IMR-90 (cell line): ENCODE measurements around the gene AUTS2. TPM values are rescaled to one million over a fixed set of nuclear protein-coding genes. Genes with fewer than 3 reads are reported as not detected.
A peak's percentile ranks its signal among the peaks of the same experiment; 100 is the strongest.

Experiments used
- ATAC-seq: fragments of 200-7000 bp; cut with Tn5 transposase; 2 replicates; pipeline ENCODE4 v1.9.1; 2020; ENCODE audit warnings: low read depth, mild to moderate bottlenecking, moderate library complexity
- BruUV-seq: library from RNA; stranded (reverse); fragments of 400-500 nt; replicated peaks from 2 replicates; lab custom pipeline; 2021; lab: Mats Ljungman, UMichigan
- CTCF ChIA-PET: fragments of 300-600 bp; formaldehyde crosslinking; extraction: SDS; loops from one replicate; lab custom pipeline; 2021; ENCODE audit warnings: antibody characterized with exemption; lab: Yijun Ruan, JAX
- POLR2A ChIA-PET: fragments of 300-600 bp; sonication (Branson Sonifier 250); formaldehyde crosslinking; loops from one replicate; lab custom pipeline; 2022; ENCODE audit warnings: antibody characterized with exemption; ENCODE audit not compliant: unreplicated experiment; lab: Charles Lee
- DNase-seq: peaks from one replicate; pipeline ENCODE4 v3.0.0; 2013
- H2AFZ ChIP-seq: replicated peaks from 2 replicates; pipeline ENCODE3; 2013; ENCODE audit warnings: low read length, mild to moderate bottlenecking; ENCODE audit not compliant: poor library complexity
- H2AK5ac ChIP-seq: 2 replicates; pipeline ENCODE4 v1.6.1; 2013; ENCODE audit warnings: low read depth, low read length, inconsistent platforms
- H2AK9ac ChIP-seq: replicated peaks from 2 replicates; pipeline ENCODE3; 2013; ENCODE audit warnings: mild to moderate bottlenecking, low read depth, low read length, moderate library complexity; ENCODE audit not compliant: poor library complexity
- H2BK120ac ChIP-seq: 2 replicates; pipeline ENCODE4 v1.6.1; 2013; ENCODE audit warnings: low read depth, low read length, inconsistent platforms
- H2BK15ac ChIP-seq: 3 replicates; pipeline ENCODE4 v1.6.1; 2013; ENCODE audit warnings: low read depth, low read length, inconsistent platforms
- H2BK20ac ChIP-seq: 2 replicates; pipeline ENCODE4 v1.6.1; 2013; ENCODE audit warnings: low read depth, mild to moderate bottlenecking, inconsistent platforms, low read length, moderate library complexity
- H2BK5ac ChIP-seq: 2 replicates; pipeline ENCODE4 v1.6.1; 2013; ENCODE audit warnings: mild to moderate bottlenecking, low read depth, low read length, inconsistent platforms; ENCODE audit not compliant: poor library complexity, severe bottlenecking
- H3K14ac ChIP-seq: replicated peaks from 2 replicates; pipeline ENCODE4 v1.6.1; 2013; ENCODE audit warnings: low read depth, low read length, inconsistent platforms
- H3K18ac ChIP-seq: 2 replicates; pipeline ENCODE4 v1.6.1; 2013; ENCODE audit warnings: low read depth, low read length, control low read depth
- H3K23ac ChIP-seq: 2 replicates; pipeline ENCODE4 v1.6.1; 2013; ENCODE audit warnings: low read depth, low read length, inconsistent platforms
- H3K27ac ChIP-seq: 2 replicates; pipeline ENCODE4 v1.5.1; 2013; ENCODE audit warnings: mild to moderate bottlenecking, control low read depth, low read length; ENCODE audit not compliant: insufficient read depth
- H3K27me3 ChIP-seq: 2 replicates; pipeline ENCODE4 v1.6.1; 2013; ENCODE audit warnings: low read length; ENCODE audit not compliant: control insufficient read depth, insufficient read depth
- H3K36me3 ChIP-seq: 2 replicates; pipeline ENCODE4 v1.6.1; 2013; ENCODE audit warnings: low read length, mixed read lengths; ENCODE audit not compliant: control insufficient read depth, insufficient read depth
- H3K4ac ChIP-seq: 2 replicates; pipeline ENCODE4 v1.6.1; 2013; ENCODE audit warnings: low read depth, low read length, inconsistent platforms
- H3K4me1 ChIP-seq: 2 replicates; pipeline ENCODE4 v1.6.1; 2013; ENCODE audit warnings: low read length, mixed read lengths; ENCODE audit not compliant: control insufficient read depth, insufficient read depth
- H3K4me2 ChIP-seq: 2 replicates; pipeline ENCODE4 v1.6.1; 2013; ENCODE audit warnings: low read depth, mild to moderate bottlenecking, control low read depth, low read length, moderate library complexity
- H3K4me3 ChIP-seq: 2 replicates; pipeline ENCODE4 v1.5.1; 2013; ENCODE audit warnings: low read depth, mild to moderate bottlenecking, control low read depth, low read length, moderate library complexity; ENCODE audit not compliant: insufficient read depth
- H3K56ac ChIP-seq: 2 replicates; pipeline ENCODE4 v1.6.1; 2013; ENCODE audit warnings: low read length, inconsistent platforms; ENCODE audit not compliant: insufficient read depth; ENCODE audit errors: extremely low read depth
- H3K79me1 ChIP-seq, 2 experiments: 2 replicates each; pipeline ENCODE4 v1.6.1; 2013; ENCODE audit warnings: low read length in 2 of 2, inconsistent platforms in 1 of 2, low read depth in 1 of 2
- H3K9ac ChIP-seq: 2 replicates; pipeline ENCODE4 v1.6.1; 2013; ENCODE audit warnings: low read depth, low read length, control low read depth
- H3K9me1 ChIP-seq: 2 replicates; pipeline ENCODE4 v1.6.1; 2013; ENCODE audit warnings: low read length, inconsistent platforms; ENCODE audit not compliant: insufficient read depth
- H3K9me3 ChIP-seq: 2 replicates; pipeline ENCODE4 v1.6.1; 2013; ENCODE audit warnings: low read length; ENCODE audit not compliant: control insufficient read depth, insufficient read depth
- H4K20me1 ChIP-seq: 2 replicates; pipeline ENCODE4 v1.6.1; 2013; ENCODE audit warnings: low read length, inconsistent platforms; ENCODE audit not compliant: insufficient read depth
- H4K5ac ChIP-seq: 2 replicates; pipeline ENCODE4 v1.6.1; 2013; ENCODE audit warnings: mild to moderate bottlenecking, low read depth, low read length, control low read depth
- H4K8ac ChIP-seq, 2 experiments: 2 replicates each; pipeline ENCODE4 v1.6.1; 2013; ENCODE audit warnings: low read depth in 2 of 2, low read length in 2 of 2, control low read depth in 1 of 2, inconsistent platforms in 1 of 2
- H4K91ac ChIP-seq: 2 replicates; pipeline ENCODE4 v1.6.1; 2013; ENCODE audit warnings: low read depth, low read length, inconsistent platforms; ENCODE audit not compliant: insufficient read depth
- CEBPB ChIP-seq: IDR thresholded peaks from 2 replicates; pipeline ENCODE4 v1.6.1; 2012; ENCODE audit warnings: low read depth, low read length, improper control_type of control experiment
- FOS ChIP-seq: fragments of 150-350 bp; IDR thresholded peaks from 2 replicates; pipeline ENCODE4 v1.6.1; 2016; ENCODE audit warnings: low read depth, low read length
- WGBS, 2 experiments: methylation state at CpG; one replicate each; pipeline versions ENCODE4 v1.1.5 to v1.1.7; 2013; ENCODE audit warnings: missing lambda C conversion rate in 2 of 2; ENCODE audit not compliant: insufficient read length in 1 of 2; ENCODE audit errors: extremely low coverage in 2 of 2; 5-methylcytosine and 5-hydroxymethylcytosine counted together
- dilution Hi-C: fragments of 300-500 bp; cut with HindIII; formaldehyde crosslinking; loops from one replicate; pipeline ENCODE4 v1.14.3; 2018; ENCODE audit warnings: low sequenced_read_pairs; ENCODE audit not compliant: unreplicated experiment
- in situ Hi-C: fragments of 300-500 bp; cut with MboI; formaldehyde crosslinking; loops from 3 replicates; pipeline ENCODE4 v1.14.3; 2019; ENCODE audit warnings: low sequenced_read_pairs, inconsistent platforms, mixed read lengths
- intact Hi-C: fragments of 100-400 bp; cut with micrococcal nuclease; formaldehyde crosslinking; loops from 2 replicates; pipeline ENCODE4 v1.10.0; 2022
- polyA plus RNA-seq, 3 experiments: library from polyadenylated mRNA; depleted of rRNA; stranded (reverse); fragments of >200 nt; gene quantifications; 2 replicates each; pipeline ENCODE4 v1.2.3, GENCODE V29; 2012; ENCODE audit warnings: low replicate concordance in 1 of 3
- total RNA-seq: library from RNA; depleted of rRNA; stranded (reverse); fragments of >200 nt; gene quantifications from 2 replicates; pipeline ENCODE4 v1.2.3, GENCODE V29; 2012

The AUTS2 gene
- total and polyA plus RNA-seq, 2 of the 4 experiments (the other 2 are of a cell fraction), result 0.90 to 3.0 TPM

- Histone ChIP-seq H3K4me1 (no peaks in the 10 kb centered on the region), H2AFZ (no peak overlapping the region), H3K4me3 (no peak overlapping the region), H3K18ac (no peak overlapping the region), H4K20me1 (no peaks in the 10 kb centered on the region), H3K14ac (no peak overlapping the region), H2AK5ac (no peak overlapping the region), H3K56ac (no peak overlapping the region), H4K8ac (no peak overlapping the region), H3K23ac (no peak overlapping the region), H3K36me3 (no peaks in the 10 kb centered on the region), H3K9ac (no peak overlapping the region), H3K79me1 (no peaks in the 10 kb centered on the region), H3K9me3 (no peaks in the 10 kb centered on the region), H3K9me1 (no peaks in the 10 kb centered on the region), H2AK9ac (no peak overlapping the region), H4K91ac (no peak overlapping the region), H3K27me3 (no peaks in the 10 kb centered on the region), H4K5ac (no peak overlapping the region), H2BK15ac (no peak overlapping the region), H2BK20ac (no peak overlapping the region), H2BK120ac (no peak overlapping the region), H3K4me2 (no peak overlapping the region), H2BK5ac (no peak overlapping the region), H3K4ac (no peak overlapping the region), H3K27ac (no peak overlapping the region)
- no peak for TF ChIP-seq FOS
- TF ChIP-seq CEBPB, result peak; percentile 33; the same call in 1 of the 2 replicates
- intact Hi-C loops, result no loop called here
- BruUV-seq, result no TSS peak
- ChIA-PET CTCF (no interaction called here), POLR2A (no interaction called here)
- ATAC-seq (no peak), DNase-seq (no peak)
- no CpG with 5 or more reads among the region's 2 CpGs for WGBS, 2 experiments
- dilution Hi-C loops, result no loop called here
- in situ Hi-C loops, result no loop called here
These were observed 56.1 kb downstream of the AUTS2 start for GRCh38 chr7:69654381-69654780.
